Effector memory CD8-positive, alpha-beta T cell (primary cell): ENCODE results near the gene IQCK.

Experiments used
- ATAC-seq: fragments of 150-1000 bp; cut with Tn5 transposase; replicated peaks from 2 replicates; pipeline ENCODE4 v1.10.0; 2021; ENCODE audit warnings: mild to moderate bottlenecking, moderate library complexity
- DNase-seq, 3 experiments: peaks; one replicate each; pipeline ENCODE4 v3.0.0; 2021
- H3K27ac Mint-ChIP-seq, 2 donors: one replicate each; pipeline ENCODE4 v1.8.0; 2022; ENCODE audit warnings: mild to moderate bottlenecking in 2 of 2, mixed read lengths in 2 of 2, moderate library complexity in 2 of 2
- H3K27me3 Mint-ChIP-seq, 2 donors: one replicate each; pipeline ENCODE4 v1.8.0; 2022; ENCODE audit warnings: mixed read lengths in 2 of 2
- H3K36me3 Mint-ChIP-seq: one replicate; pipeline ENCODE4 v1.8.0; 2022; ENCODE audit warnings: mild to moderate bottlenecking, moderate library complexity, mixed read lengths; ENCODE audit not compliant: insufficient read depth
- H3K4me1 Mint-ChIP-seq, 2 donors: one replicate each; pipeline ENCODE4 v1.8.0; 2022; ENCODE audit warnings: low read depth in 2 of 2, mixed read lengths in 2 of 2
- H3K4me3 Mint-ChIP-seq, 2 donors: one replicate each; pipeline ENCODE4 v1.8.0; 2022; ENCODE audit warnings: mild to moderate bottlenecking in 2 of 2, mixed read lengths in 2 of 2, moderate library complexity in 2 of 2
- H3K9me3 Mint-ChIP-seq, 2 donors: one replicate each; pipeline ENCODE4 v1.8.0; 2022; ENCODE audit warnings: mixed read lengths in 2 of 2

The IQCK gene

GRCh38 chr16:19690196-19690595, 27.9 kb upstream of the IQCK start:
- H3K4me1 Mint-ChIP-seq, result peaks cover 20 to 31% of the 10 kb centered on the region in 2 donors
- H3K27ac Mint-ChIP-seq, result peak overlapping the region; percentile 67 to 76
- H3K27me3 Mint-ChIP-seq, result no peaks in the 10 kb centered on the region
- ATAC-seq (no peak), DNase-seq (no peak)
- H3K9me3 Mint-ChIP-seq, result no peaks in the 10 kb centered on the region
- peaks cover 6% of the 10 kb centered on the region for H3K36me3 Mint-ChIP-seq
- peak overlapping the region in 1 of 2 donors; percentile 26 for H3K4me3 Mint-ChIP-seq

GRCh38 chr16:19691161-19691711, 26.8 kb upstream of the IQCK start:
- Mint-ChIP-seq H3K36me3 (peaks cover 6% of the 10 kb centered on the region), H3K9me3 (no peaks in the 10 kb centered on the region), H3K27me3 (no peaks in the 10 kb centered on the region), H3K4me1 (peaks cover 27 to 36% of the 10 kb centered on the region in 2 donors), H3K4me3 (no peak overlapping the region), H3K27ac (peak overlapping the region in 1 of 2 donors; percentile 29)
- ATAC-seq, result no peak
- DNase-seq, result no peak

DNA sequence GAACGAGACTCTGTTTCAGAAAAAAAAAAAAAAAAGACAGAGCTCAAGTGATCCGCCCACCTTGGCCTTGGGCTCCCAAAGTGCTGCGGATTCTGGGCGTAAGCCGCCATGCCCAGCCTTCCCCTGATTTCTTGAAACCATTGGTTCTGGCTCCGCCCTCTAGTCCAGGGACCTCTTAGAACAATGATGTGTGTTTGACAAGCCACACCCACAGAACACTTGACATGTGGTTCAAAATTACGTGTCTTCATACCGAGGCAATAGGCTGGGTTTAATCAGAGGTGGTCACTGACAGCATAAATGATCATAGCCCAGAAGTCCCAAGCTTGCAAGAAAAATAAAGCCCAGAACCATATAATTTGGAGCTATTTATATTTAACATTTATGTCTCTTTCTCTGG, 23.1 kb upstream of the IQCK start:
- no peak overlapping the region for H3K27ac Mint-ChIP-seq
- H3K4me3 Mint-ChIP-seq, result peak overlapping the region in 1 of 2 donors; percentile 35
- H3K27me3 Mint-ChIP-seq, result no peaks in the 10 kb centered on the region
- DNase-seq, result no peak
- no peak for ATAC-seq
- H3K4me1 Mint-ChIP-seq, result peaks cover 39 to 46% of the 10 kb centered on the region in 2 donors
- H3K9me3 Mint-ChIP-seq, result no peaks in the 10 kb centered on the region
- H3K36me3 Mint-ChIP-seq, result no peaks in the 10 kb centered on the region

DNA sequence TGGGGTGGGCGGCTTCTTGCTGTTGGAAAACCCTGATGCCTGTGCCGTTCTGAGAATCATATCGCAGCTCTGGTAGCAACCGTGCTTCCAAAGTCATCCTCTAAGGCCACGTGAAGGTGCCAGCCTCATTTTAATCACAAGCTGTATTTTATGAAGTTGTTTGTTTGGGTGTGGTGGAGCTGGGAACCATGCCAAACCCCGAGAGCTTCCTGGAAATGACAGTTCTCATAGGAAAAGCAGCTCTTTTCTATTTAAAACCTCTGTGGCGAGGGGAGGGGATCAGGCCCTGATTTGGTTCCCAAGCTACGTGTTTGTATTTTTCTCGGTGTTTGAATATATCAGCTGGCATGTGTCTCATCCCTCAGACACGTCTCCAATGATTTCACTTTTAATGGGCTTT, 21.7 kb upstream of the IQCK start:
- Mint-ChIP-seq H3K4me1 (peaks cover 36 to 39% of the 10 kb centered on the region in 2 donors), H3K4me3 (peak overlapping the region; percentile 57 to 65), H3K27me3 (no peaks in the 10 kb centered on the region), H3K27ac (peak overlapping the region; percentile 86 to 89), H3K9me3 (no peaks in the 10 kb centered on the region), H3K36me3 (peaks cover 5% of the 10 kb centered on the region)
- ATAC-seq (peak; percentile 52), DNase-seq (peak; percentile 7 to 13 (median 9))

- no peaks in the 10 kb centered on the region for H3K27me3 Mint-ChIP-seq
- peaks cover 36 to 39% of the 10 kb centered on the region in 2 donors for H3K4me1 Mint-ChIP-seq
- H3K4me3 Mint-ChIP-seq, result peak overlapping the region; percentile 57 to 65
- H3K36me3 Mint-ChIP-seq, result peaks cover 8% of the 10 kb centered on the region
- DNase-seq (no peak), ATAC-seq (no peak)
- no peaks in the 10 kb centered on the region for H3K9me3 Mint-ChIP-seq
- H3K27ac Mint-ChIP-seq, result peak overlapping the region; percentile 86 to 89
Measured at GRCh38 chr16:19696961-19697360, 21.1 kb upstream of the IQCK start.

DNA sequence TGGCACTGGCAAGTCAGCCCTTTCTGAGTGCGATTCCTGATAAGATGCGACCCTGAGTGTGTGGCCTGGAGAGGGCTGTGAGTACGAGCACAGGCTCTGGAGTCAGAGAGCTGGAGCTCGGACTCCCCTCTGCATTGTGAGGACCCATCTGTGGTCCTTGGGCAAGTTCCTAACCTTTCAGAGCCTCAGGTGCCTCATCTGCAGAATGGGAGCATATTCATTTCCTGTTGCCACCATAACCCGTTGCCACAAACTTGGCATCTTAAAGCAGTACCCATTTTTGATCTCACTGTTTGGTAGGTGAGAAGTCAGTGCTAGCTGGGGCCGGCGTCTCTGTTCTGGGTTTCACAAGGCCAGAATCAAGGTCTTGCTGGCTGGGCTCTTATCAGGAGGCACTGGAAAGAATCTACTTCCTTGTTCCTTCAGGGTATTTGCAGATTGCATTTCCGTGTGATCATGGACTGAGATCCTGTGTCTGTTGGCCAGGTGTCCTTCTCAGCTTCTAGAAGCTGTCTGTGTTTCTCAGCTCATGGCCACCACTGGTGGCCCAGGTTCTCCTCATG, 20.2 kb upstream of the IQCK start:
- Mint-ChIP-seq H3K4me3 (peak overlapping the region; percentile 31 to 65), H3K9me3 (no peaks in the 10 kb centered on the region), H3K4me1 (peaks cover 36 to 39% of the 10 kb centered on the region in 2 donors), H3K27ac (peak overlapping the region; percentile 86 to 96), H3K27me3 (no peaks in the 10 kb centered on the region), H3K36me3 (peaks cover 11% of the 10 kb centered on the region)
- ATAC-seq (peak; percentile 58), DNase-seq (no peak)

DNA sequence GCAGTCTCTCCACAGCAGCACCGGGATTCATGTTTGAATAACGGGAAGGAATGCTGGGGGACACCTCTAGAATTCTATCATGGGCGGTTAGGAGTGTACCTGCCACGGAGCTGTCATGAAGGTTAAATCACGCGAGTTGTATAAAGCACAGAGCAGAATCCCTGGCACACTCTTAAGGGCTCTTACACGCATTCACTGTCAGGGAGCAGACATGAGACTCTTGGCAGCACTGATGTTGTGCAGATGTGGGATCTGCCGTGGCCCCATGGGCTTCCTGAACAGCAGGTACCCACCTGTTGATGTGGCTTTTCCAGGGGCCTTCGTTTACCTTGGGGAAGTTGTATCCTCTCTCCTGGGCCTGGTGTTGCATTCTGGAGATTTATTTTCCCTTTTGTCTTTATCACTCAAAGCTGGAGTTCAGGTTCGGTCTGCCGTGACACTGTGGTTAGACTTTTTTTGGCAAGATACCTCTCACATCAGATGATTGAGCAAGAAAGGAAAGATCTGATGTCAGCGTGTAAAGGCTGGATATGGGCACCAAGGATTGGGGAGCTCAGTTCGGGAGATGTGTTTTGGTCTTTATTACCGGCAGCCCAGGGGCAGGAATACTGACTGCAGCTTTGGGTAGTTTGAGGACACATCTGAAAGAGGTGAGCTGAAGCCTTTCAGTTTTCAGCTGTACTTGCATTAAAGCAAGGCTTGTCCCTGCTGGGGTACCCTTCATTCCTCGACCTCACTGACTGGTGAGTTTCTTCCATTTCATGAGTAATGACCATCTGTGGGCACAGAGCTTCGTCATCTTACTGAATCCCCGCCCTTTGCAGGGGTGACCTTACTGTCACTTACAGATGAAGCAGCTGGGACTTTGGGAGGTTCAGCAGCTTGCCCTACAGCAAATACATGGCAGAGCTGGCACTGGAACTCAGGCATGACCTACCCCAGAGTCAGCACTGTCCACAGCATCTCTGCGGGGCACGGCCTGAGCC, 19.3 kb upstream of the IQCK start:
- Mint-ChIP-seq H3K27me3 (no peaks in the 10 kb centered on the region), H3K27ac (peak overlapping the region; percentile 86 to 96), H3K36me3 (peaks cover 17% of the 10 kb centered on the region), H3K9me3 (no peaks in the 10 kb centered on the region), H3K4me3 (peak overlapping the region; percentile 31 to 65), H3K4me1 (peaks cover 36 to 39% of the 10 kb centered on the region in 2 donors)
- DNase-seq (no peak), ATAC-seq (no peak)

DNA sequence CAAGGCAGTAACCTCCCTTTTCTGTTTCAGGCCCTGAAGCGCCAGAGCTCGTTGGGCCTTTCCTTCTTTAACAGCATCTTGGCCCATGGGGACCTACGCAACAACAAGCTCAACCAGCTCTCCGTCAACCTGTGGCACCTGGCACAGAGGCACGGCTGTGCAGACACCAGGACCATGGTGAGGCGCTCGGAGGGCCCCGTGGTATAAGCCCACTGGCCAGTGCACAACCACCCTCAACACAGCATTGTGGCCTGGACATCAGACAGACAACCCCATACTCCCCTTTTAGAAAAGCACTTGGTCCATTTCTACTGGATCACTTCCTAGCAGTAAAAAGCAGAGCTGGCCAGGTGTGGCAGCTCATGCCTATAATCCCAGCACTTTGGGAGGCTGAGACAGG, 18.6 kb upstream of the IQCK start:
- Mint-ChIP-seq H3K4me3 (no peak overlapping the region), H3K27ac (no peak overlapping the region), H3K9me3 (no peaks in the 10 kb centered on the region), H3K27me3 (no peaks in the 10 kb centered on the region), H3K4me1 (peaks cover 33 to 39% of the 10 kb centered on the region in 2 donors), H3K36me3 (peaks cover 23% of the 10 kb centered on the region)
- ATAC-seq (no peak), DNase-seq (no peak)

- ATAC-seq (no peak), DNase-seq (no peak)
- Mint-ChIP-seq H3K4me3 (no peak overlapping the region), H3K4me1 (peaks cover 30 to 37% of the 10 kb centered on the region in 2 donors), H3K36me3 (peaks cover 31% of the 10 kb centered on the region), H3K27me3 (no peaks in the 10 kb centered on the region), H3K27ac (peak overlapping the region in 1 of 2 donors; percentile 76), H3K9me3 (no peaks in the 10 kb centered on the region)
Measured at GRCh38 chr16:19700319-19700781, 17.7 kb upstream of the IQCK start.

- DNase-seq (no peak), ATAC-seq (no peak)
- no peak overlapping the region for H3K27ac Mint-ChIP-seq
- no peak overlapping the region for H3K4me3 Mint-ChIP-seq
- H3K9me3 Mint-ChIP-seq, result no peaks in the 10 kb centered on the region
- H3K36me3 Mint-ChIP-seq, result peaks cover 37% of the 10 kb centered on the region
- no peaks in the 10 kb centered on the region for H3K27me3 Mint-ChIP-seq
- peaks cover 26 to 33% of the 10 kb centered on the region in 2 donors for H3K4me1 Mint-ChIP-seq
Measured at GRCh38 chr16:19701091-19701490, 17.0 kb upstream of the IQCK start.

DNA sequence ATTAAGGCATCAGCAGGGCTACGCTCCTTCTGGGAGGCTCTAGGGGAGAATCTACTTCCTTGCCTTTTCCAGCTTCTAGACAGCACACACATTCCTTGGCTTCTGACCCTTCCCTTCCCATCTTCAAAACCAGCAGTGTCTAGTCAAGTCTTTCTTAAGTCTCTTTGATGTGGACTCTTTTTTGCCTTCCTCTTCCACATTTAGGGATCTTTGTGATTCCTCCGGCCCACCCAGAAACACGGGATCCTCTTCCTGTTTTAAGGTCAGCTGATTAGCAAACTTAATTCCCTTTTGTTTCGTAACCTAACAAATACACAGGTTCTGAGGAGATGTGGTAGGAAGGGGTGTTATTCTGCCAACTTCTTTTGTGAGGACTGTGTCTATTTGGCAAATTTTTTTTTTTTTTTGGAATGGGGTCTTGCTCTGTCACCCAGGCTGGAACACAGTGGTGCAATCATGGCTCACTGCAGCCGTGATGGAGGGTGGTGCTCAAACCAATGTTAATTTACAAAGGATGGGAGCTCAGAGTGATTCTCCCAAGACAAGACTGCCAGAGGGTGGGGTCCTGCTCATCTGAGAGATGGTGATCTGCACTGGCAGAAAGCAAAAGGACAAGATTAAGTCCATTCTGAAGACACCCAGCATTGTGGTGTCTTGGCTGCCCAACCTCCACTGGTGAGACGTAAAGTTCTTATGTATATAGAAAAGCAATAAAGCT, 14.7 kb upstream of the IQCK start:
- ATAC-seq (no peak), DNase-seq (no peak)
- H3K27me3 Mint-ChIP-seq, result no peaks in the 10 kb centered on the region
- H3K36me3 Mint-ChIP-seq, result peaks cover 44% of the 10 kb centered on the region
- H3K4me3 Mint-ChIP-seq, result no peak overlapping the region
- H3K9me3 Mint-ChIP-seq, result no peaks in the 10 kb centered on the region
- H3K4me1 Mint-ChIP-seq, result peaks cover 6 to 11% of the 10 kb centered on the region in 2 donors
- H3K27ac Mint-ChIP-seq, result peak overlapping the region in 1 of 2 donors; percentile 29

DNA sequence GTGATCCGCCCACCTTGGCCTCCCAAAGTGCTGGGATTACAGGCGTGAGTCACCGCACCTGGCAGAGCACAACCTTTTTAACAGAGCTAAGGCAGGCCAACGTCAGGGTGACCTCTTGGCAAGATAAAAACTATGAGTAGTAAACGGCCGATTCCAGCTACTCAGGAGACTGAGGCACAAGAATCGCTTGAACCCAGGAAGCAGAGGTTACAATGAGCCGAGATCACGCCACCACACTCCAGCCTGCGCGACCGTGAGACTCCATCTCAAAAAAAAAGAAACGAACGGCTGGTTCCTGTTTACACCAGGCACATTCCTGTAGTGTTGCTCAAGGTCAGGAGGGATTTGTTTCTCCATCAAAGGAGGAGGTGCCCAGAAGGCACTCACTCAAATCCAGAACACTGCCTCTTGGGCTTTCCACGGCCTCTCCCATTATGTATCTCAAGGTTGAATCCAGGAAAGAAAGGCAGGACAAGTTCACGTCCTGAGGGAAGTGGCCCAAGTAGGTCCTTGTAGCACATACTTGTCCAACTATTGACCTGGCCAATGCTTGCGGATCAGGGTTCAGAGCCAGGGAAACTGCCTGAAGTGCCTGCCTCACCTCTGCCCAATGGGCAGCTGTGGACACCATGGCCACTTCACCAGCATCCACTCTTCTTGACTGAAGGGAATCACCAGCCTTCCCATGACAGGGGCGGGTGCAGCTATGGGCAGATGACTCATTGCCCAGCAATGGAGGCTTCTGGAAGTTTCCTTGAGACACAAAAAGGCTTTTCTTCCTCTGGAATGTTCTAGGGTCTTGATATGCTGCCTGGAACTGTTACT, 13.5 kb upstream of the IQCK start:
- H3K27me3 Mint-ChIP-seq, result no peaks in the 10 kb centered on the region
- H3K9me3 Mint-ChIP-seq, result no peaks in the 10 kb centered on the region
- H3K36me3 Mint-ChIP-seq, result peaks cover 44% of the 10 kb centered on the region
- peak overlapping the region in 1 of 2 donors; percentile 17 for H3K27ac Mint-ChIP-seq
- peaks cover 0 to 7% of the 10 kb centered on the region in 2 donors for H3K4me1 Mint-ChIP-seq
- DNase-seq, result no peak
- no peak overlapping the region for H3K4me3 Mint-ChIP-seq
- no peak for ATAC-seq
